ENCODE data around the gene SLC30A9.

The SLC30A9 gene

DNA sequence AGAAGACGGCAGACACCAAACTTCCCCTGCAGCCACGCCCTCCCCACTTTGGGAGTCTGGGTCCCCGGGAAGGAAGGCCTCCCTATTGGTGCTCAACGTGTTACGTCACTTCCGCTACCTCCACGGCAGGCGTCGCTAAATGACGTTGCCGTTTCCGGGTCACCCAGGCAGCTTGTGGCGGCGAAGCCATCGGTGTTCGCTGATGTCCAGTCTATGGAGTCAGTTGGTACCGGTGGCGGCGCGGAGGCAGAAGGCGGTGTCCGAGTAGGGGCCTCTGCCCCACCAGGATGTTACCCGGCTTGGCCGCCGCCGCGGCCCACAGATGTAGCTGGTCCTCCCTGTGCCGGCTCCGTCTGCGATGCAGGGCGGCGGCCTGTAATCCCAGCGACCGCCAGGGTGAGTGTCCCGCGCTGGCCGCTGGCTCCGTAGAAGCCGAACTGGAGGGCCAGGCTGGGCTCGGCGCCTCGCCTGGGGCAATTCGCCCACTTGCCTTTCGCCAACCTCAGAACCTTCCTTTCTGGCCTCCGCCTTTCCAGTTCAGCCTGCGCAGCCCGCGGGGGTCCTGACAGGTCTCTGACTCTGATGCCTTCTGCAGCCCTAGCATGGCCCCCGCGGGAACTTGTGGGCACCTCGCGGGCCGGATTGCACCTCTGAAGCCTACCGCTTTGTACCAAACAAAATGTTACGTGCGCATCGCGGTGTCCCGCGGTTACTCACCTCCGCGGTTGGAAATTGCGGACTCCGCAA is at the start of gene SLC30A9:
Gene SLC30A9 (plus strand): TSS at position 166 of the 747 bp plus-strand sequence. CDS start 122 bp downstream, at position 288.
- DNase-seq (ENCODE audit: low spot score), result peak; percentile 94

DNA sequence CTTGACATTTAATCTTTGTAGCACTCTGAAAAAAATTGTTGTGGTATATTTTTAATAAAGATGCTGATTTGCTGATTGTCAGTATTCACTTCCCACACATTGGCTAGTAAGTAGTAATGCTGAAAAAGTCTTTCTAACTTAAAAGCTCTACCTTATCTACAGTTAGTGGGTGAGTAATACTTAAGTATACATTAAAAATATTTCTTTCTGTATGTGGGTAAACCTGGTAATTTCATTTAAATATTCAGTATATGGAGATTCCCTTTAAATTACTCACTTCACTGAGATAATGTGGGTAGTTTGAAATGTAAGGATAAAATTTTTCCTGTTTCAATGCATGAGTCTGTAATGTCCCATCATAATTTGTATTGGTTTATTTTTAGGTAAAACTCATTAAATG is 49.5 kb upstream of the SLC30A9 start:
- no peak for DNase-seq (ENCODE audit: low spot score)

DNA sequence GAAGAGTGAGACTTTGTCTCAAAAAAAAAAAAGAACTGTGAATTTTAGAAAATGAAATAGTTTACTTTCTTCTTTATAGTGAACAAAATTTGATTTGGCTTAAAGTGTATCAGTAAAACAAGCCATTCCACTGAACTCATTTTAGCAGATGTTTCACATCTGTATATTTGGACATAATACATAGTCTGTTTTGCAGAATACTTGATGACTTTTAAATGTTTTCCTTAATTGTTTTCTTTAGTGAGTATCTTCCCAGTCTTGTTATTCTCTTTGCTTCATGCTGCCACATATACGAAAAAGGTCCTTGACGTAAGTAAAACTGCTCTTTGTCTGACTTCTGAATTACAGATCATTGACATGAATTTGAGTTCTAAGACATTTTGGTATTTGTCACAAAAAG is 46.8 kb upstream of the SLC30A9 start:
- DNase-seq (ENCODE audit: low spot score), result no peak

DNA sequence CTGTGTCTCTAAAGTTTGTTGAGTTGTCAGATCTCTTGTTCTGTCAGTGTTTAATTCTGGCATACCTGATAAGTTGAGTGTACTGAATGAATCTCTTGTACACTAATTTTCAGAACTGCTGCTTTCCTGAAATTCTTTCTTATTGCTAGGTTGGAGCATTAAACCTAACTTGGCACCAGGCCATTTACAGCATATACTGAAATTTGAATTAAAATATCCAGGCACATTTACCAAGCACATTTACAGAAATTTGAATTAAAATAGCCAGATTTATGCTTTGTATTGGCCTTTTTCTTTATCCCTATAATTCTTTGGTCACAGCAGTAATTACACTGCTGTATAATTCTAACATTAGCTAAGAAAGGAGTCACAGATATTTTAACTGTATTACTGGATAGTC is 46.2 kb upstream of the SLC30A9 start:
- no peak for DNase-seq (ENCODE audit: low spot score)

DNA sequence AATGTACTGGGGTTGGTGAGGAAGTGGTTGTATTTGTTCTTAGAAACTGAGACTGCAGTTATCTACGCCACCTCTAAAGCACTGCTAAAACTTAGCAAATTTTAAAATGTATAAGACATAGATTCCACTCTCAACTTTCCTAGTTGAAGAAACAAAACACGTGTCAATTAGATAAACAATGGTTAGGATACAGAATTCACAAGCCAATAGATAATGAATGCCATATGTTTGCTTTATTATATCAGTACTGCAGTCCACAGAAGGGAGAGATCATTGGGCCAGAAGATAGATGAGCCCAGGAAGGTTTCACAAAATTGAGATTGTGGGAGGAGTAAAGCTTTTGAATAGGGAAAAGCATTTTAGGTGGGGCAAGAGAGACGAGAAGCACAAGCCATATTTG is 40.8 kb upstream of the SLC30A9 start:
- no peak for DNase-seq (ENCODE audit: low spot score)

DNA sequence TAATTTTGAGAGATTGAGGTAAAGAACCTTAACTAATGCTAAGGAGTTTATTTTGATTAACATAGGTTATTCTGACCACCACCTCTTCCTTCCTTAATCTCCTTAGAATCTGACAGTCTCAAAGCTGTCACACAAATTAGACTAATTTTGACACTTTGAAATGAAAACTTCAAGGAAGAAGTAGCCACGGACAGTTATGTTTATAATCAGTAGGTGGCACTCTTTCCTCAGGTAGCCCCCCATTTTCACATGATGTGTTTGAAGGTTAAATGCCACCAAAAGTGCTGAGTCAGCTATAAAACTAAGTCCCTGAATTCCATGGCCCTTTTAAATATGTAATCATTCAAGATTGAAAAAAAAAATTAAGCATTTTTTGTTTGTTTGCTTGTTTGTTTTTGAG is 32.7 kb upstream of the SLC30A9 start:
- DNase-seq (ENCODE audit: low spot score), result peak; percentile 26

DNA sequence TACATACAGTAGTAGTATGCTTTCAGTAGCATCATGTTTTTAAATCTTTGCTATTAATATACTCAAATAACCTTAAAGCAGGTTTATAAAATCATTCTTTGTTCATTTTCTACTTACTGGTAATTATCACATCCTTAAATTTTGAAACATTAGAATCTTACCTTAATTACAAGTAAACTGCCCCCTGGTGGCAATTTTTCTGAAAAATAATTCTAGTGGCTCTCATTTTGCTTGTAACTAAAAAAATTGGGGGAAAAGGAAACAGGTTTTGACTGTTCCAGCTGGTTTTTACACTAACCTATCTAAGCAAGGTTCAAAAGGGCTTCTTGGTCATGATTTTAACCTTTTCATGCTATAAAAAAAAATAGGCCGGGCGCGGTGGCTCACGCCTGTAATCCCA is 27.2 kb upstream of the SLC30A9 start:
- peak; percentile 31 for DNase-seq (ENCODE audit: low spot score)

DNA sequence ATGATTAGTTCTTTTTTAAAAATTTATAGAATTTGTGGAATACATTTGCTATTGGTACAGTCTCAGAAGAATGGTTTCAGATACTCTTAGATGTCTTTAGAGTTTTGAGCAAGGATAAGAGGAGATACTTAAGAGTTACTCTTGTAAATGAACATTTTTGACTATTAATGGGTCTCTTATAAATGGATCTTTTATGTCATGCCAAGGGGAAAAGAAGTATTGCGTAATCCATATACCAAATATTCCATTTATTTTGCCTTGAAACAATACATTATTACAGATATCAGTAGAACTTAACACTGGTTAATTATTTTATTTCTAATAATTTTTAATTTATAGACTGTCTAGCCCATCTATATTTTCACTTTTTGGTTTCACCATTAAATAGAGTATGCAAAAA is 25.9 kb upstream of the SLC30A9 start:
- no peak for DNase-seq (ENCODE audit: low spot score)

DNA sequence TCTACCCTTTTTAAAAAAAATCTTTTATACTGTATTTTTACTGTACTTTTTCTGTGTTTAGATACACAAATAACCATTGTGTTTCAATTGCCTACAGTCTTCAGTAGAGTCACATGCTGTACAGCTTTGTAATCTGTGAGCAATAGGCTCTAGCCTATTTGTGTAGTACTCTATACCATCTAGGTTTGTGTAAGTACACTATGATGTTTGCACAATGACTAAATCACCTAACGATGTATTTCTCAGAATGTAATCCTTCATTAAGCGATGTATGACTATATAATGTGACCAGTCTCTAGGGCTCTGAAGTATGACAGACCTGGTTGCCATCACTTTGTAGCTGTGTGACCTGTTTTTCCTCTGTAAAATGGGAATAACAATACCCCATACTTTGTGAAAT is 22.9 kb upstream of the SLC30A9 start:
- DNase-seq (ENCODE audit: low spot score), result no peak

DNA sequence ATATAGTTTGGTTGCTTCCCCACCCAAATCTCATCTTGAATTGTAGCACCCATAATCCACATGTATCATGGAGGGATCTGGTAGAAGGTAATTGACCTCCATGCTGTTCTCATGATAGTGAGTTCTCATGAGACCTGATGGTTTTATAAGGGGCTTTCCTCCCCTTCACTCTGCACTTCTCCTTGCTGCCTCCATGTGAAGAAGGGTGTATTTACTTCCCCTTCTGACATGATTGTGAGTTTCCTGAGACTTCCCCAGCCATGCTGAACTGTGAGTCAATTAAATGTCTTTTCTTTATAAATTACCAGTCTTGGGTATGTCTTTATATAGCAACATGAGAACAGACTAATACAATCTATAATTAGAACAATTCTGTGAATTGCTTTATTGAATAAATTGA is 20.7 kb upstream of the SLC30A9 start:
- no peak for DNase-seq (ENCODE audit: low spot score)

DNA sequence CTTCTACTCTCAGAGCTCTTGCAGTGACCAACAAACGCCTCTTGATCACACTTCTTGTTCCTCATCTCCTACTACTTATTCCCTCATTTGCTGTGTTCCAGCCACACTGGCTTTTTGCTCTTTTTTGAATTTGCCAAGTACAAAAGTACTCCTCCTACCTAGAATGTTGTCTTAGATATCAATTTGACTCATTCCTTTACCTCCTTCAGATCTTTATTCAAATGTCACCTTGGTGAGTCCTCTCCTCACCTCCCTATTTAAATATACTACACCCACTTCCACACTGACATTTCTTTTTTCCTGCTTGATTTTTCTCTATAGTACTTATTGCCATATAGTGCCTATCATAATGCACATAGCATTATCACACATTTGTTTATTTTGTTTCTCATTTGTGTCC is 15.0 kb upstream of the SLC30A9 start:
- DNase-seq (ENCODE audit: low spot score), result no peak

DNA sequence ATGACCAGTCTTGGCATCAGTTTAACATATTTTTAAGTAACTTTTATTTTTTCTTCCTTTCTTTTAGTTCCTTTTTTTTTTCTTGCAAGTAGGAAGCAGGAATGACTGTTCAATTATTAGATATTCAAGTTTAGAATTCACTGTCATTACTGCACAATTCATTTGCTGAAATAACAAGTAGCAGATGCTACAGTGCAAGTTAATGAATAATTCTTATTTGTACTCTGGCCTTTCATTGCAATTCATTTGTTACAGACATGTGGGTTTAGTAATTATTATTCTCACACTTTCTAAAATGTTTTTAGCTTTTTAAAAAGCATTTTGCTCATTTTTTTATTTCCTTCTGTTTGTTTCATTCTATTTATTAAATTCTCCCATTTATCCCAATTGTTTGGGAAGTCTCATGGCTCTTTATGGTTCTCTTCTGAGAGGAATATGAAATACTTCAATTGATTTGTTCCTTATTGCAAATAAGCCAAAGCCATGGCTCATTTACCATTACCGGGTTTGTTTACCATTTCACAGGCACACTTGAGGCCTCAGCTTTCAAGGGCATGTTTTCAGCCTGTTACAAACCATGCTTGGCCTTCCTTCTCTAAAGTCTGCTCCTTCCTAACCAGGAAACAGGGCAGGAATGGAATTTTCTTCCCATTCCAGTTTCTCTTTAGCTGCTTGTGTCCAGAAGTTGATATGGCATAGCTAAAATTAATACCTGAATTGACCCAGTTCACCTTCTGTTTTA is 13.4 kb upstream of the SLC30A9 start:
- DNase-seq (ENCODE audit: low spot score), result no peak

DNA sequence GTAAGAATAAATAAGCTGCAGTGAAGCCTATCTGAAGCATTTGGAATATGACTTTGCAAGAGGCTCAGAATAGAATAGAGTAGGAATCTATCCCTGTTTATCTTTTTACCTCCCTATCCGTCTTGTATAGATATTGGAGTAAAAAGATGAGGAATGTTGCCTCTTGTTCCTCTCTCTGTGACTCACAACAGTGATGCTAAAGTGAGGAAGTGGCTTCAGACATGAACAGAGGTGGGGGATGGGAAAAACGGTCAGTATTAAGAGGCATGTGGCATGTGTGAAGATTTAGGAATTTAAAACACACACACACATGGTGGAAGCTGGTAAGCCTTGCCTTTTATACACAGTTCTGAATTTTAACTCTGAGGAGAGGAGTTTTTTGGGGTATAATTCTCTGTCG is 12.6 kb upstream of the SLC30A9 start:
- no peak for DNase-seq (ENCODE audit: low spot score)

DNA sequence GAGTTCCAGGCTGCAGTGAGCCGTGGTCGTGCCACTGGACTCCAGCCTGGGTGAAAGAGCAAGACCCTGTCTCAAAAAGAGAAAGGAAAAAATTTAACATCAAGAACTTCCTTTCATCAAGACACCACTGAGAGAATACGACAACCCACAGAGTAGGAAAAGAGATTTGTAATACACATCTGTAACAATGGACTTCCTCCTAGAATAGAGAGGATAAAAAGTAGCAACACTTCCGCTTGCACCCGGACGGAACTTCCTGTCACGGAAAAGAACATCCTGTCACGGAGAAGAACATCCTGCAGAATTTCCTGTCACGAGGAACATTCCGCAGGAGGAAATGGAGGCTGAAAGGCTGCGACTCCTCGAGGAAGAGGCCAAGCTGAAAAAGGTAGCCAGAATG is 8.9 kb upstream of the SLC30A9 start, which contains the start of gene DCAF4L1:
Gene DCAF4L1 (plus strand): TSS at position 301 of the 400 bp plus-strand sequence. CDS start 37 bp downstream, at position 338.
- no peak for DNase-seq (ENCODE audit: low spot score)

DNA sequence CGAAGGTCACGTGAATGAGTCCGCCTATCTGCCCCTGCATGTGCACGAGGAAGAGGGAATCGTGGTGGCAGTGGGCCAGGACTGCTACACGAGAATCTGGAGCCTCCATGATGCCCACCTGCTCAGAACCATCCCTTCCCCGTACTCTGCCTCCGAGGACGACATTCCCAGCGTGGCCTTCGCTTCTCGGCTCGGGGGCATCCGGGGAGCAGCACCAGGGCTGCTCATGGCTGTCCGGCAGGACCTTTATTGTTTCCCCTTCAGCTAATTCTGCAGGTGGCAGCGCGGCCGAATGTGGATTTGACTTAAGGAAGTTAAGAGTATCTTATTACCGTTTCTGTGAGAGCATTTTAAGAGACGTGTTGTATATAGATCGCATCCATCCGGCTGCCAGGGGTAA is 7.6 kb upstream of the SLC30A9 start:
- DNase-seq (ENCODE audit: low spot score), result no peak

DNA sequence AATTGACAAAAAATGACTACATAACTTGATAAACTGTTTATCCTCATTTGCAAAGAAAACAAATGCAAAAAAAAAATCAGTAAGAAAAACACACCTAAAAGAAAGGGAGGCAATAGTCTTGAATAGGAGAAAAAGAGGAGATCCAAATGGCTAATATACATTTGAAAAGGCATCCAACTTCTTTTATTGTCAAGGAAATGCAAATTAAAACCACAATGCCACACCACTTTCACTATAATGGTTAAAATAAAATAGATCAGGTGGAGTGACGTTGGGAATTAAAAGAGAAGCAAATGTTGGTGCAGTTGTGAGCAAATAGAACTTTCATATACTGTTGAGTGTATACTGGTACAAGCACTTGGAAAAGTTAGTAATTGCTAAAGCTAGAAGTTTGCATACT is 5.2 kb upstream of the SLC30A9 start:
- no peak for DNase-seq (ENCODE audit: low spot score)

DNA sequence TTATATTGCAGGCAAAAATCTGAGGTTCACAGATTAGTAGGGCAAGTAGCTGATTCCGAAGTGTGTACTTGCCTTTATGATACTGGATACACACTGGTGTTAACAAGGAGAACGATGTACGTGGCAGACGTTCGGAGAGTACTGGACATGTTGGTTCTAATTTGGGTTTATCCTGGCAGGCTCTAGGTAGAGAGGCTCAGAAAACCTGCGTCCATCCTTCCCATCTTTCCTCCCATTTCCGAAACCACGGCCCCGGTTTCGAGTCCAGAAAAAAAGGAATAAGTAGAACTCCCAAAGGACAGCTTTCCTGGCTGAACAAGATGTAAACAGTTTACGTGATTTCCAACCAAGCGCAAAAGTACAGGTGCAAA is 351 bp upstream of the SLC30A9 start:
- no peak for DNase-seq (ENCODE audit: low spot score)

DNA sequence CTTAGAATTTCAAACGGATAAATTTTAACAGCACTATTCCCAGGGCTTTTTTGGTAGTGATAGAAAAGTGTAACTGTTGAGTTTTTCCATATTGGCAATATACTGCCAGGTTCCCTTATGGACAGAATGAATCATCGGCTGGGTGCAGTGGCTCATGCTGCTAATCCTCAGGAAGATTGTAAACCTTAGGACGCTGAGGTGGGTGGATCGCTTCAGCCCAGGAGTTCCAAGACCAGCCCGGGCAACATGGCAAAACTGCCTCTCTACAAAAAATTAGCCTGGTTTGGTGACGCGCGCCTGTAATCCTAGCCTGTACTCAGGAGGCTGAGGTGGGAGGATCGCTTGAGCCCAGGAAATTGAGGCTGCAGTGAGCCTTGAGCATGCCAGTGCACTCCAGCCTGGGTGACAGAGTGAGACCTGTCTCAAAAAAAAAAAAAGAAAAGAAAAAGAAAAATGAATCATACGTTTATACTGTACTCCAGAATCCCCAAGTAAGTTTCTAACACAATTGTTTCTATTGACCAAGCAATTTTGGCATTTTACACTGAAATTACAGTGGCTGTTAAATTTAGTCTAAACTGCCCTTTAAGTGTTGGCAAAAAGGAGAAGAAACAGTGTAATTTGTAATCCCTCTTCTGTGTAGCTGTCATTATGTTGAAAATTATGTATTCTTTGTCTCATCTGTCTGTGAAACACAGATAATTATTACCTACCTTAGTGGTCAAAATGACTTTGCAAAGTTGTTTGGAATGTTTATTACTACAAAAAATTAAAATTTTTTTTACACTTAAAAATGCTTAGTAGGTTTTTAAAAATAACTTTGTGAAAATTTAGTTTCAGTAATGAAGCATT is 1.8 kb downstream of the SLC30A9 start:
- no peak for DNase-seq (ENCODE audit: low spot score)

DNA sequence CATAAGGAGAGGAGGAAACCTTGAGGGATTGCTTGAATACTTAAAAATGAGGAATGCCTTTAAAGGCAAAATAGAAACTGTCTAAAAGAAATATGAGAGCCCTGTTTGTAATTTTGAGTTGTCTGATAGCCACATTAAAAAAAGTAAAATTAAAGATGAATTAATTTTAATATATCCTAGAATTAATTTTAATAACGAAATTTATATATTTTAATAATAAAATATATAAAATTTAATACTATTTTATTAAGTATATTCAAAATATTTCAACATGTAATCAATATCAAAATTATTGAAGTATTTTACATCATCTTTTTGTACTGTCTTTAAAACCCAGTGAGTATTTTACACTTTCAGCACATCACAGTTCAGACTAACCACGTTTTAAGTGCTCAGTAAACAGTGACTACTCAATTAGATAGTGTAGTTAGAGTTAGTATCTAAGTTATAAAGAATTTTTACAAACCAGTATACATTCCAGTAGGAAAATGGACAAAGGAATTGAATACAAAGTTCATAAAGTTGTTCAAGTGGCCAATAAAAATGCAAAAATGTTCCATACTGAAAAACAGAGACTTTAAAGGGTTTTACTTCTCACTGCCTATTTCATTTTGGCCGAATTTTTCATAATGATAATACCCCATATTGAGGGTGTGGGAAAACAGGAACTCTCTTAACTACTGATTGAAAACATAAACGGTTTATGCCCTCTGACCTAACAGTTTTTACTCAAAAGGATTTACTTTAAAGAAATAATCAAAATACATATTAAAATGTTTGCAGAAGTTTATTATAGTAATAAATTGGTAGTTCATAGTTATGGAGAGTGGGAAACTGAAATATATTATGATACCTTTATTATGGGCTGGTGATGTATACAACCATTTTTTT is 2.9 kb downstream of the SLC30A9 start:
- DNase-seq (ENCODE audit: low spot score), result no peak

DNA sequence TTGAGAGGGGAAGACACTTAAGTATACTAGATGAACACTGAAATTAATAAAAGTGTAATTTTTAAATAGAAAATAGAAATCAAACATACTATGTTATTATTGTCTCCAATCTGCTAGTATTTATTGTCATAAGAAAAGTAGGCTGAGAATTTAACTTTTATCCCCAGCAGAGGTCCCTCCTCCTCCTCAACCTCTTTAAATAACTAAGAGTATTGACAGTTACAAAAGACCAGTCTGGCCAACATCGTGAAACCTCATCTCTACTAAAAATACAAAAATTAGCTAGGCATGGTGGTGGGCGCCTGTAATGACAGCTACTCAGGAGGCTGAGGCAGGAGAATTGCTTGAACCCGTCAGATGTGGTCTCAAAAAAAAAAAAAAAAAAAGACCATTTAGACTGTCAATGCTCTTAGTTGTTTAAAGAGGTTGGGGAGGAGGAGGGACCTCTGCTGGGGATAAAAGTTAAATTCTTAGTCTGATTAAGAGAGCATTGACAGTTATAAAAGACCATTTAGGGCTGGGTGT is 4.2 kb downstream of the SLC30A9 start:
- DNase-seq (ENCODE audit: low spot score), result no peak

DNA sequence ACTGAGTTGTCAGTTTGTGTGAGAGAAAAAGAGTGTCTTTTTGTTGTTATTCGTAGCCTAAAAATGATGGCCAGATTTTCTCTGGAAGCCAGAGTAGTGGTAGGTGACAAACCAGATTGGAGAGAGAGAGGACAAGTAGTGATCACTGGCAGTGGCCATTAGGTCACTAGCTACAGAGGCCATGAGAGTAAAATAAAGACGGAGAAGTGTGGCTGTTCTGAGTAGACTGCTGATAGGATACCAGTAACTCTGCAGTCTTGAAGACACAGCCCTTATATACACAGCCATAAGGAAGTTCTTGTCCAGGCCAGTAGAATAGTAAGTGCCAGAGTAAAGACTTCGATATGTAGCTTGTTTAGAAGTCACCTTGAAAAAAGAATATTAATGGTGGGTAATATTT is 7.7 kb downstream of the SLC30A9 start:
- no peak for DNase-seq (ENCODE audit: low spot score)
